NCI-H524 treated with DMSO at 0.1 percent for 48 hours (cell line): ENCODE measurements around the gene MSI1.

Source experiments
- DNase-seq: peaks from one replicate; lab custom pipeline; 2025; lab: John Stamatoyannopoulos, UW

The MSI1 gene

GRCh38 chr12:120321382-120322202, 47.4 kb downstream of the MSI1 start:
- DNase-seq: no peak

GRCh38 chr12:120317224-120318105, 51.5 kb downstream of the MSI1 start:
- peak; percentile 94 for DNase-seq

DNA sequence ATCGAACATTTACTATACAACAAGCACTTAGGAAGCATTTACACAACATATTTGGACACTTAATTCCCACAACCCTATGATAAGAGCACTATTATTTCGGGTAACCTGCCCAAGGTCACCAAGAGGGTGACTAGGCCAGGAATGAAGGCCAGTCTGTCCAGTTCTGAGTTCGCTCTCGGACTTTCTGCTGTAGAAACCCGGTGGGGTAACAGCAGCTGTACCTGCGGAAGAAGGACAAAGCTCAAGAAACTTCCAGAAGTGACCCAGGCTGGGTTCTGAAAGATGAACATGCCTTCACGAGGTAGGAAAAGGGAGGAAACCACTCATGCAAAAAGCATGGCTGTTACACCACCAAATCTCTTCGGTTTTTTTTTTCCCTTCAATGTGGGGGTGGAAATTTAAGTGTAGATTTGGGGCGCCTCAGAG, 52.2 kb downstream of the MSI1 start:
- no peak for DNase-seq

- no peak for DNase-seq
Measured at GRCh38 chr12:120314220-120314619, 54.7 kb downstream of the MSI1 start.

GRCh38 chr12:120301962-120302815, 66.8 kb downstream of the MSI1 start, which contains the start of gene SIRT4:
Gene SIRT4, plus strand, starts transcription at chr12:120302321. Its CDS starts 1,241 bp downstream, at chr12:120303562.
- peak; percentile 83 for DNase-seq

DNA sequence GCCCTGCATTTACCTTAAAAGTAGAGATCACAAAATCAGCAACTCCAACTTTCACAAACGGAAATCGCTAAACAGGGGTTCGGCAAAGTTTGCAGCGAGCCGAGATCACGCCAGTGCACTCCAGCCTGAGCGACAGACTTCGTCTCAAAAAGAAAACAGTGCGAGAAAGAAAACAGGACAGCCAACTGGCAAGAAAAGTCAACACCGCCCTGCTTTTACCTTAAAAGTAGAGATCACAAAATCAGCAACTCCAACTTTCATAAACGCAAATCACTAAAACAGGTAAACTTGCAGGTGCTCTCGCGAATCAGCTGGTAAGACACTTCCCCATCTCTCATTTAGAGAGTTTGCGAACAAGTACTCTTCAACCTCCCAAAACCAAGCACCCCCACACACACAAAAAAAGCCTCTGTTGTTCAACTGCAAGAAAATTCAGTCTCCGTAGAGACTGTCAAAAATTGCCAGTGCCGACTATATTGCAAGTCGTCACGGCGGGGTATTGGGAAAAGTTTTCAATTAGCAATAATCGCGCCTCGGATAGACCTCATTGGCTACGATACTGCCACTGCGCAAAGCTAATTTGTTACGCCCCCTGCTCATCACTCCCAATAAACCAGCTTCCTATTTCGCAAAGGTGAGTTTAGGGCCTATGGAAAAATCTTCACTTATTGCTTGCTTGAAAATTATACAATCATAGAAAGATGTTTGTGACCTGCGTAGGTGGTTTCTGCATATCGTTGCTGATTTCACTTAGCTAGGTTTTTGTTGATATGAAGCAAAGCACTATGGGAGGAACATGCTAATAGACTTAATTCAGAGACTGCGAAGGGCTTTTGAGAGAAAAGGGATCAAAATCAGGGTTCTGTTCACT, 76.1 kb downstream of the MSI1 start, which contains the start of gene RNU4-1:
TSS of gene RNU4-1 (minus strand) at position 577 of the 871 bp plus-strand sequence.
- peak; percentile 89 for DNase-seq

DNA sequence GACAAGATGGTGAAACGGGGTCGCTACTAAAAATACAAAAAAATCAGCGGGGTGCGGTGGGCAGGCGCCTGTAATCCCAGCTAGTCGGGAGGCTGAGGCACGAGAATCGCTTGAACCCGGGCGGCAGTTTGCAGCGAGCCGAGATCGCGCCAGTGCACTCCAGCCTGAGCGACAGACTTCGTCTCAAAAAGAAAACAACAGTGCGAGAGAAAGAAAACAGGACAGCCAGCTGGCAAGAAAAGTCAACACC, 76.6 kb downstream of the MSI1 start:
- DNase-seq: no peak
